LNCaP clone FGC (cell line): ENCODE data around the gene PIWIL4.
"Not testable (repeated sequence)": the region's sequence is repeated elsewhere in the genome, so short reads cannot be mapped to it uniquely, and the experiment has no call there.

ENCODE experiments used
- DNase-seq: peaks from one replicate; pipeline ENCODE4 v3.0.0-alpha.2; 2011; ENCODE audit warnings: low read depth
- H3K4me3 ChIP-seq: 2 replicates; pipeline ENCODE4 v1.5.1; 2011; ENCODE audit warnings: mild to moderate bottlenecking, low read depth, low read length, control low read depth
- TF ChIP-seq, protein P1 (sequence below): IDR thresholded peaks from 2 replicates; pipeline ENCODE4 v1.5.1; 2012; ENCODE audit warnings: mild to moderate bottlenecking; ENCODE audit not compliant: control insufficient read depth, insufficient read depth; ENCODE audit errors: extremely low read depth

The PIWIL4 gene

GRCh38 chr11:94603587-94603986 is 36.4 kb downstream of the PIWIL4 start:
- DNase-seq, result no peak
- no peak overlapping the region for H3K4me3 ChIP-seq
- TF ChIP-seq, protein P1, sequence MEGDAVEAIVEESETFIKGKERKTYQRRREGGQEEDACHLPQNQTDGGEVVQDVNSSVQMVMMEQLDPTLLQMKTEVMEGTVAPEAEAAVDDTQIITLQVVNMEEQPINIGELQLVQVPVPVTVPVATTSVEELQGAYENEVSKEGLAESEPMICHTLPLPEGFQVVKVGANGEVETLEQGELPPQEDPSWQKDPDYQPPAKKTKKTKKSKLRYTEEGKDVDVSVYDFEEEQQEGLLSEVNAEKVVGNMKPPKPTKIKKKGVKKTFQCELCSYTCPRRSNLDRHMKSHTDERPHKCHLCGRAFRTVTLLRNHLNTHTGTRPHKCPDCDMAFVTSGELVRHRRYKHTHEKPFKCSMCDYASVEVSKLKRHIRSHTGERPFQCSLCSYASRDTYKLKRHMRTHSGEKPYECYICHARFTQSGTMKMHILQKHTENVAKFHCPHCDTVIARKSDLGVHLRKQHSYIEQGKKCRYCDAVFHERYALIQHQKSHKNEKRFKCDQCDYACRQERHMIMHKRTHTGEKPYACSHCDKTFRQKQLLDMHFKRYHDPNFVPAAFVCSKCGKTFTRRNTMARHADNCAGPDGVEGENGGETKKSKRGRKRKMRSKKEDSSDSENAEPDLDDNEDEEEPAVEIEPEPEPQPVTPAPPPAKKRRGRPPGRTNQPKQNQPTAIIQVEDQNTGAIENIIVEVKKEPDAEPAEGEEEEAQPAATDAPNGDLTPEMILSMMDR, result no peak

DNA sequence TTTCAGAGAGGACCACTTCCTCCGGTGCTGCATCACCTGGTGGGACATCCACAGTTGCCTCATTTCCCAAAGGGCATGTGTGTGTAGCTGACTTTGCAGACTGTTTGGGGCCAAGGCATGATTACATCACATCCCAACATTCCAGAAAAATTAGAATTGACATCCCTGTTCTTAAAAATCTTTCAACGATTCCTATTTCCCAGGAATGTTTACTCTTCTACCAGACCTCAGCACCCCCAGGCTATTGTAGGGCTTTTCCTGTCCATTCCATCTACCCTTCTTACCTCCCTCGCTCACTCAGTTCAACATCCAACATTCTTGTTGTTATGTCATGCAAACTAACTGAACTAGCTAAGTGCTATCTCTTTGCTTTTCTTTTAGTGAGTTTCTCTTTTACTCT is 37.3 kb downstream of the PIWIL4 start:
- DNase-seq, result no peak
- H3K4me3 ChIP-seq, result no peak overlapping the region

GRCh38 chr11:94613120-94613519 is 46.0 kb downstream of the PIWIL4 start:
- TF ChIP-seq, protein P1, result no peak
- H3K4me3 ChIP-seq, result no peak overlapping the region

More for the DNA sequence above, 37.3 kb downstream of the PIWIL4 start:
- TF ChIP-seq, protein P1, result no peak

DNA sequence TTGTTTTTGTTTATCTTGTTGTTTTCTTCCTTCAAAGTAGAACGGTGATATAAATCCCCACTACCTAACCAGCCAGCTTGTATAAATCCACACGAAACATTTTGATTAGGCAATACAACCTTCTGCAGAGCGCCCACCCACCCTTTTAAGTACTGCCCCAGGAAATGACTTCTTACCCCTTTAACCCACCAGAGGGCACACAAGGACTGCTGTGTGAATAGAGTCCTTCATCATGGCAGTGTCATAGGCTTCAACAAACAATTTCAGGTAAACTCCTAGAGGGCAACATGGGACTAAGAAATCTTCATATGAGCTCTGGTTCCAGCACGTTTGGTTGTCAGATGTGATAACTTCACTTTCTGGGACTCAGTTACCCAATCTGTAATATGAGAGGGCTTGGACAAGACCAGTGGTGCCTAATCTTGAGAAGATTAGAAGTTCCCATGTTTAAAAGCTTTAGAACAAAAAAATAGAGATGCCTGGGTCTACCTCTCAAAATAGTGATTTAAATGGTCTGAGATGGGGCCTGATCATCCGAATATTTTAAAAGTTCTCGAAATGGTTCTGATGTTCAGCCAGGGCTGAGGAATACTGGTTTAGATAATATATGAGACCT is 56.1 kb downstream of the PIWIL4 start:
- H3K4me3 ChIP-seq, result no peak overlapping the region
- TF ChIP-seq, protein P1, result peak; percentile 95
- peak; percentile 80 for DNase-seq

More at GRCh38 chr11:94613120-94613519, 46.0 kb downstream of the PIWIL4 start:
- DNase-seq, result no peak

- H3K4me3 ChIP-seq, DNase-seq: not testable (repeated sequence)
Observed at GRCh38 chr11:94625422-94625821, 58.3 kb downstream of the PIWIL4 start.

DNA sequence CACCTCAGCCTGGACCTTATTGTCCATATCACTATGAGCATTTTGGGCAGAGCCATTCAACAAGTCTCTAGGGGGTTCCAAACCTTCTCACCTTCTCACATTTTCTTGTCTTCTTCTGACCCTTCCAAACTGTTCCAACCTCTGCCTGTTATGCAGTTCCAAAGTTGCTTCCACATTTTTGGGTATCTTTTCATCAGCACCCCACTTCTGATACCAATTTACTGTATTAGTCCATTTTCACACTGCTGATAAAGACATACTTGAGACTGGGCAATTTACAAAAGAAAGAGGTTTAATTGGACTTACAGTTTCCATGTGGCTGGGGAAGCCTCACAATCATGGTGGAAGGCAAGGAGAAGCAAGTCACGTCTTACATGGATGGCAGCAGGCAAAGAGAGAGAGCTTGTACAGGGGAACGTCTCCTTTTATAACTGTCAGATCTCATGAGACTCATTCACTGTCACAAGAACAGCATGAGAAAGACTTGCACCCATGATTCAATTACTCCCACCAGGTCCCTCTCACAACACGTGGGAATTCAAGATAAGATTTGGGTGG is 59.9 kb downstream of the PIWIL4 start:
- not testable (repeated sequence) for H3K4me3 ChIP-seq, DNase-seq

GRCh38 chr11:94629741-94630140 is 62.6 kb downstream of the PIWIL4 start:
- H3K4me3 ChIP-seq, result no peak overlapping the region
- DNase-seq, result no peak
- TF ChIP-seq, protein P1, result no peak

DNA sequence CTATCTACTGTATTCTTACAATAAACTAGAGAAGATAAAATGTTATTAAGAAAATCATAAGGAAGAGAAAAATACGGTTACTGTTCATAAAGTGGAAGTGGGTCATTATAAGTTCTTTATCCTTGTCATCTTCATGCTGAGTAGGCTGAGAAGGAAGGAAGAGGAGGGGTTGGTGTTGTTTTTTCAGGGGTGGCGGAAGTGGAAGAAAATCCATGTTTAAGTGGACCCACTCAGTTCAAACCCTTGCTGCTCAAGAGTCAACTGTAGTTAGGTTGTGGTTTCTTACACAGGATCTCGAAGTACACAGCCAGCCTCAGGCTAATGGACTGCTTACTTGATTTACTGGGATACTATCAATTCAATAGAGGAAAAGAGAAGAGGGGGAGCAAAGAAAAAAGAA is 63.1 kb downstream of the PIWIL4 start:
- DNase-seq, result no peak
- no peak overlapping the region for H3K4me3 ChIP-seq
- TF ChIP-seq, protein P1, result no peak
